Adrenal gland (tissue), 5 donors: ENCODE results near the gene ELOVL6.

Source experiments
- CTCF ChIP-seq, 6 experiments: fragments of 450-650 bp in 4 of 6; fragments of 200-600 bp in 2 of 6; sonication (generic) in 1 of 6; IDR thresholded peaks; 1 replicate in 5 of 6; 2 replicates in 1 of 6; pipeline versions ENCODE4 v1.5.1 to v1.8.0; 2016 to 2021; ENCODE audit warnings: antibody characterized with exemption in 6 of 6, mild to moderate bottlenecking in 2 of 6, moderate library complexity in 1 of 6
- POLR2A ChIP-seq, 2 donors: fragments of 450-650 bp; IDR thresholded peaks; one replicate each; pipeline ENCODE4 v1.6.1; 2017; ENCODE audit warnings: antibody characterized with exemption in 2 of 2, mild to moderate bottlenecking in 2 of 2, moderate library complexity in 1 of 2
- donor health status: DM: no; HTN: no; CAD: no.

- no peak for TF ChIP-seq CTCF (IDR thresholded peaks at IDR 0.05)
- no peak for TF ChIP-seq POLR2A (IDR thresholded peaks at IDR 0.05)
Measured at GRCh38 chr4:110129544-110129943, 68.9 kb downstream of the ELOVL6 start.
